Glutamatergic neuron (in vitro differentiated cells): ENCODE data around the gene FOXL2NB. TPM values are rescaled to one million over a fixed set of nuclear protein-coding genes. Genes with fewer than 3 reads are reported as not detected.

Source experiments
- DNase-seq: peaks from one replicate; pipeline ENCODE4 v3.0.0; 2022
- H3K27ac Mint-ChIP-seq: one replicate; pipeline ENCODE4 v1.8.0; 2020; ENCODE audit warnings: mild to moderate bottlenecking, mixed read lengths, inconsistent platforms; ENCODE audit not compliant: unreplicated experiment
- H3K27me3 Mint-ChIP-seq: one replicate; pipeline ENCODE4 v1.8.0; 2020; ENCODE audit warnings: mild to moderate bottlenecking, moderate library complexity, mixed read lengths, inconsistent platforms; ENCODE audit not compliant: unreplicated experiment
- H3K36me3 Mint-ChIP-seq: one replicate; pipeline ENCODE4 v1.8.0; 2020; ENCODE audit warnings: mild to moderate bottlenecking, mixed read lengths, inconsistent platforms; ENCODE audit not compliant: unreplicated experiment
- H3K4me1 Mint-ChIP-seq: one replicate; pipeline ENCODE4 v1.8.0; 2020; ENCODE audit warnings: mild to moderate bottlenecking, low read depth, mixed read lengths, inconsistent platforms; ENCODE audit not compliant: unreplicated experiment
- H3K4me3 Mint-ChIP-seq: one replicate; pipeline ENCODE4 v1.8.0; 2020; ENCODE audit warnings: mild to moderate bottlenecking, mixed read lengths, inconsistent platforms; ENCODE audit not compliant: unreplicated experiment
- H3K9me3 Mint-ChIP-seq: one replicate; pipeline ENCODE4 v1.8.0; 2020; ENCODE audit warnings: mild to moderate bottlenecking, moderate library complexity, mixed read lengths, inconsistent platforms; ENCODE audit not compliant: unreplicated experiment
- total RNA-seq: library from RNA; stranded (reverse); fragmentation: NEBNext Ultra II Directional; extraction: Animal tissue kit (Norgen Biotek cat#: 25700); gene quantifications from one replicate; pipeline ENCODE4 v1.2.1, GENCODE V29; 2021; ENCODE audit not compliant: unreplicated experiment
- TF ChIP-seq, protein P1 (sequence below): fragments of 200-600 bp; sonication (generic); IDR thresholded peaks from one replicate; pipeline ENCODE4 v1.5.0; 2021; ENCODE audit not compliant: partially characterized antibody, unreplicated experiment

The FOXL2NB gene
- total RNA-seq, 1 donor from 2014 or later: 0.15 TPM

DNA sequence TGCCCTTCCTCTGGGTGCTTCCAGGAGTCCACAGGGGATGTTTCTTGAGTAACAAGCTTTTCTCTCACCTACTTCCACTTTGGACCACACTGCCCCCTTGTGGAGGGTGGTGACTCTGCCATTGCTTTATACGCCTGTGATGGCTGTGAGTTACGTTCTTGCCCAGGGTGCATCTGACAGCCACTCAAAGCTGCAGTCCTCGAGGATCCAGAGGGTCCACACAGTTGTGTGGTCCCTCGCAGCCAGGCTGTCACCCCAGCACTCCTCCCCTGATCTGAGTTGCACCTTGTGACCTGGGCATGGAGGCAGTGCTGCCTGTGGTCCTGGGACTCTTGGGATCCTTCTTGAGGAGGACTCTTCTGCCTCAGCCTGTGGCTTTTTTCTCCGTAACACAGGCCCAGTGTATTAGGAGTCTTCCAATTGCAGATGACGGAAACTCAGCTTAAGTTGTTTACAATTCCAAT lies 23.5 kb upstream of the FOXL2NB start:
- Mint-ChIP-seq H3K27ac (no peak overlapping the region), H3K4me1 (no peaks in the 10 kb centered on the region), H3K9me3 (no peaks in the 10 kb centered on the region), H3K4me3 (no peak overlapping the region), H3K36me3 (no peaks in the 10 kb centered on the region), H3K27me3 (peaks cover 4% of the 10 kb centered on the region)
- TF ChIP-seq, protein P1, sequence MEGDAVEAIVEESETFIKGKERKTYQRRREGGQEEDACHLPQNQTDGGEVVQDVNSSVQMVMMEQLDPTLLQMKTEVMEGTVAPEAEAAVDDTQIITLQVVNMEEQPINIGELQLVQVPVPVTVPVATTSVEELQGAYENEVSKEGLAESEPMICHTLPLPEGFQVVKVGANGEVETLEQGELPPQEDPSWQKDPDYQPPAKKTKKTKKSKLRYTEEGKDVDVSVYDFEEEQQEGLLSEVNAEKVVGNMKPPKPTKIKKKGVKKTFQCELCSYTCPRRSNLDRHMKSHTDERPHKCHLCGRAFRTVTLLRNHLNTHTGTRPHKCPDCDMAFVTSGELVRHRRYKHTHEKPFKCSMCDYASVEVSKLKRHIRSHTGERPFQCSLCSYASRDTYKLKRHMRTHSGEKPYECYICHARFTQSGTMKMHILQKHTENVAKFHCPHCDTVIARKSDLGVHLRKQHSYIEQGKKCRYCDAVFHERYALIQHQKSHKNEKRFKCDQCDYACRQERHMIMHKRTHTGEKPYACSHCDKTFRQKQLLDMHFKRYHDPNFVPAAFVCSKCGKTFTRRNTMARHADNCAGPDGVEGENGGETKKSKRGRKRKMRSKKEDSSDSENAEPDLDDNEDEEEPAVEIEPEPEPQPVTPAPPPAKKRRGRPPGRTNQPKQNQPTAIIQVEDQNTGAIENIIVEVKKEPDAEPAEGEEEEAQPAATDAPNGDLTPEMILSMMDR: peak; percentile 93
- peak; percentile 91 for DNase-seq

GRCh38 chr3:138928727-138929372 lies 18.2 kb upstream of the FOXL2NB start:
- Mint-ChIP-seq H3K4me3 (no peak overlapping the region), H3K9me3 (no peaks in the 10 kb centered on the region), H3K4me1 (no peaks in the 10 kb centered on the region), H3K27me3 (peaks cover 3% of the 10 kb centered on the region), H3K27ac (no peak overlapping the region), H3K36me3 (no peaks in the 10 kb centered on the region)
- TF ChIP-seq, protein P1: no peak
- DNase-seq: no peak

- no peak for DNase-seq
- Mint-ChIP-seq H3K4me3 (no peak overlapping the region), H3K27ac (no peak overlapping the region), H3K9me3 (no peaks in the 10 kb centered on the region), H3K27me3 (peaks cover 8% of the 10 kb centered on the region), H3K36me3 (no peaks in the 10 kb centered on the region), H3K4me1 (no peaks in the 10 kb centered on the region)
- TF ChIP-seq, protein P1: no peak
These were observed 13.8 kb upstream of the FOXL2NB start for GRCh38 chr3:138933068-138933668.

- Mint-ChIP-seq H3K4me3 (no peak overlapping the region), H3K36me3 (no peaks in the 10 kb centered on the region), H3K27me3 (peaks cover 13% of the 10 kb centered on the region), H3K27ac (no peak overlapping the region), H3K9me3 (no peaks in the 10 kb centered on the region), H3K4me1 (no peaks in the 10 kb centered on the region)
- TF ChIP-seq, protein P1: no peak
- no peak for DNase-seq
These were observed 12.9 kb upstream of the FOXL2NB start for GRCh38 chr3:138933981-138934691.

DNA sequence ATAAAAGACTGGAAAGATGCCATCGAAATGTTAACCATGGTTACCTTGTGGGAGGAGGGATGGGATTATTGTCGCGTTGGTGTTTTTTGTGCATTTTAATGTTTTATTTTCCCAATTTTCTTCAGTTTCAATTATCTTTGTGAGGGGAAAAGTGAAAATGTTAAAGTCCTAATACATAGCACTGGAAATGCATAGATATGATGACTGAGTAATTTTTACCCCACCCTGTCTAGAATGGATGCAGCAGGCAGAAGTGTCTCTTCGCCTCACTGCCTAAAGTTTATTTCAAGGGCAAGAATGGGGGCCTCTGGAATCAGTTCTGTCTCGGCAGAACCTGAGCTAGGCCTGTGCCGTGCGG lies 11.5 kb upstream of the FOXL2NB start:
- H3K4me3 Mint-ChIP-seq: peak overlapping the region; percentile 84
- H3K9me3 Mint-ChIP-seq: no peaks in the 10 kb centered on the region
- TF ChIP-seq, protein P1: no peak
- DNase-seq: no peak
- H3K27ac Mint-ChIP-seq: no peak overlapping the region
- H3K4me1 Mint-ChIP-seq: no peaks in the 10 kb centered on the region
- no peaks in the 10 kb centered on the region for H3K36me3 Mint-ChIP-seq
- H3K27me3 Mint-ChIP-seq: peaks cover 16% of the 10 kb centered on the region
